Astrocyte of the hippocampus (primary cell): Measurements from ENCODE around the gene SZRD1.

Experiments used
- DNase-seq: peaks from one replicate; pipeline ENCODE4 v3.0.0; 2011; ENCODE audit warnings: low read depth, low spot score

The SZRD1 gene

GRCh38 chr1:16438924-16439323 is 71.9 kb downstream of the SZRD1 start:
- DNase-seq = no peak

- DNase-seq = no peak
Observed at GRCh38 chr1:16440131-16440469, 73.1 kb downstream of the SZRD1 start.

- DNase-seq = peak; percentile 98
Observed at GRCh38 chr1:16440470-16441281, 73.6 kb downstream of the SZRD1 start, which contains the start of gene NECAP2. NECAP2 (plus strand) TSS chr1:16440724; CDS start chr1:16440762, 38 bp downstream.

GRCh38 chr1:16441282-16441665 is 74.2 kb downstream of the SZRD1 start:
- no peak for DNase-seq

GRCh38 chr1:16442265-16442664 is 75.2 kb downstream of the SZRD1 start:
- no peak for DNase-seq

GRCh38 chr1:16442941-16443340 is 75.9 kb downstream of the SZRD1 start:
- DNase-seq = no peak

- no peak for DNase-seq
Observed at GRCh38 chr1:16443975-16444770, 77.1 kb downstream of the SZRD1 start.

GRCh38 chr1:16445052-16445451 is 78.0 kb downstream of the SZRD1 start:
- DNase-seq = no peak

- no peak for DNase-seq
Observed at GRCh38 chr1:16446116-16446515, 79.1 kb downstream of the SZRD1 start.

- DNase-seq = no peak
Observed at GRCh38 chr1:16447641-16448040, 80.6 kb downstream of the SZRD1 start.
